HepG2 (cell line): Measurements from ENCODE around the gene SIX4. TPM values are rescaled to one million over a fixed set of nuclear protein-coding genes. Genes with fewer than 3 reads are reported as not detected.
A peak's percentile ranks its signal among the peaks of the same experiment; 100 is the strongest.

ENCODE experiments used
- GABPB1 ChIP-seq: IDR thresholded peaks from 2 replicates; pipeline ENCODE4 v1.6.1; 2016; ENCODE audit warnings: mild to moderate bottlenecking, missing genetic modification reagents, moderate library complexity, missing compliant biosample characterization
- GMEB2 ChIP-seq: IDR thresholded peaks from 2 replicates; pipeline ENCODE4 v1.6.1; 2016; ENCODE audit warnings: missing biosample characterization, missing genetic modification reagents, low read depth
- GPN1 ChIP-seq: sonication (generic); formaldehyde crosslinking; IDR thresholded peaks from 2 replicates; pipeline ENCODE4 v1.5.1; 2020; ENCODE audit warnings: missing genetic modification reagents, borderline replicate concordance
- HIVEP1 ChIP-seq: sonication (generic); formaldehyde crosslinking; IDR thresholded peaks from 2 replicates; pipeline ENCODE4 v1.4.0; 2020; ENCODE audit warnings: mild to moderate bottlenecking, missing genetic modification reagents
- IKZF1 ChIP-seq: fragments of 450-650 bp; IDR thresholded peaks from 2 replicates; pipeline ENCODE4 v1.7.1; 2016
- KAT8 ChIP-seq: IDR thresholded peaks from 2 replicates; pipeline ENCODE4 v1.6.1; 2016; ENCODE audit warnings: missing genetic modification reagents, missing compliant biosample characterization
- MAZ ChIP-seq, 2 experiments: sonication (generic) in 1 of 2; formaldehyde crosslinking in 1 of 2; IDR thresholded peaks; 2 replicates each; pipeline versions ENCODE4 v1.5.0 to v1.6.1; 2012 to 2020; ENCODE audit warnings: low read depth in 2 of 2, mild to moderate bottlenecking in 2 of 2, borderline replicate concordance in 1 of 2, improper control_type of control experiment in 1 of 2, low read length in 1 of 2, missing genetic modification reagents in 1 of 2, moderate library complexity in 1 of 2
- NFIB ChIP-seq: sonication (generic); formaldehyde crosslinking; IDR thresholded peaks from 2 replicates; pipeline ENCODE4 v1.9.0; 2021; ENCODE audit warnings: missing genetic modification reagents, mild to moderate bottlenecking, borderline replicate concordance
- RBM39 ChIP-seq: fragments of 200-400 bp; formaldehyde crosslinking; IDR thresholded peaks from one replicate; pipeline ENCODE4 v1.6.1; 2018; ENCODE audit warnings: antibody characterized with exemption, mild to moderate bottlenecking, low read depth, low read length; ENCODE audit not compliant: poor library complexity, severe bottlenecking
- SNAPC4 ChIP-seq: sonication (generic); formaldehyde crosslinking; IDR thresholded peaks from 2 replicates; pipeline ENCODE4 v1.4.0; 2020; ENCODE audit warnings: mild to moderate bottlenecking, missing genetic modification reagents
- SP140L ChIP-seq: sonication (generic); formaldehyde crosslinking; IDR thresholded peaks from 2 replicates; pipeline ENCODE4 v1.4.0; 2020; ENCODE audit warnings: missing genetic modification reagents, borderline replicate concordance
- SRSF4 ChIP-seq: fragments of 200-400 bp; formaldehyde crosslinking; IDR thresholded peaks from one replicate; pipeline ENCODE4 v1.6.1; 2018; ENCODE audit warnings: mild to moderate bottlenecking, low read depth, low read length, moderate library complexity; ENCODE audit not compliant: poor library complexity, severe bottlenecking
- STAT6 ChIP-seq: sonication (generic); formaldehyde crosslinking; IDR thresholded peaks from 2 replicates; pipeline ENCODE4 v1.4.0; 2020; ENCODE audit warnings: missing genetic modification reagents, mild to moderate bottlenecking, borderline replicate concordance
- YEATS2 ChIP-seq: sonication (generic); formaldehyde crosslinking; IDR thresholded peaks from 2 replicates; pipeline ENCODE4 v1.4.0; 2020; ENCODE audit warnings: missing genetic modification reagents, borderline replicate concordance
- ZNF20 ChIP-seq: sonication (generic); formaldehyde crosslinking; IDR thresholded peaks from 2 replicates; pipeline ENCODE4 v1.4.0; 2020; ENCODE audit warnings: mild to moderate bottlenecking, moderate library complexity, missing genetic modification reagents
- ZNF530 ChIP-seq: sonication (generic); formaldehyde crosslinking; IDR thresholded peaks from 2 replicates; pipeline ENCODE4 v1.5.0; 2020; ENCODE audit warnings: low read depth, mild to moderate bottlenecking, missing genetic modification reagents
- ZNF567 ChIP-seq: sonication (generic); formaldehyde crosslinking; IDR thresholded peaks from 2 replicates; pipeline ENCODE4 v1.8.1; 2023; ENCODE audit warnings: mild to moderate bottlenecking, missing genetic modification reagents, borderline replicate concordance
- ZSCAN30 ChIP-seq: sonication (generic); formaldehyde crosslinking; IDR thresholded peaks from 2 replicates; pipeline ENCODE4 v1.5.0; 2020; ENCODE audit warnings: mild to moderate bottlenecking, missing genetic modification reagents
- polyA plus RNA-seq, 8 experiments: library from polyadenylated mRNA; depleted of rRNA in 3 of 8; stranded (reverse) in 7 of 8; unstranded in 1 of 8; fragments of >200 nt; fragmentation: Illumina TruSeq in 4 of 8; extraction: Trizol in 4 of 8; gene quantifications; 2 replicates each; pipeline versions ENCODE4 v1.2.1 to v1.2.3, GENCODE V29; 2011 to 2016; ENCODE audit warnings: low read depth in 4 of 8, missing spikeins in 1 of 8, mixed read lengths in 1 of 8; ENCODE audit not compliant: insufficient read depth in 1 of 8
- total RNA-seq, 5 experiments: library from RNA; depleted of rRNA; stranded (reverse); fragments of >200 nt; fragmentation: Illumina TruSeq; extraction: Trizol; gene quantifications; 2 replicates each; pipeline ENCODE4 v1.2.3, GENCODE V29; 2016; ENCODE audit warnings: low read depth in 1 of 5

The SIX4 gene
- total and polyA plus RNA-seq, 2 of the 13 experiments (the other 11 are each of a cell fraction or from before 2014, with no cell fraction given), result 5.0 to 6.0 TPM

- TF ChIP-seq SNAPC4 (CRISPR knock-in tag) (peak; percentile 61; the same call in 1 of the 2 replicates), KAT8 (CRISPR knock-in tag) (peak; percentile 94), HIVEP1 (peak; percentile 67; the same call in 1 of the 2 replicates), ZNF20 (CRISPR knock-in tag) (peak; percentile 88; the same call in 1 of the 2 replicates), ZNF567 (CRISPR knock-in tag) (no peak), STAT6 (CRISPR knock-in tag) (no peak; the same call in 1 of the 2 replicates), GABPB1 (peak; percentile 93), NFIB (no peak), GMEB2 (CRISPR knock-in tag) (no peak), IKZF1 (no peak), ZNF530 (no peak), ZSCAN30 (CRISPR knock-in tag) (no peak), GPN1 (CRISPR knock-in tag) (0 out of 2 replicates have a peak, but pooled peaks have one; percentile 70), MAZ (IDR thresholded peaks at IDR 0.05; ENCODE audit: borderline replicate concordance, low read depth, low read length) (peak; percentile 66; the same call in 1 of the 2 replicates), MAZ (CRISPR knock-in tag; IDR thresholded peaks at IDR 0.05; ENCODE audit: low read depth) (peak; percentile 67; the same call in 1 of the 2 replicates), SP140L (CRISPR knock-in tag) (peak; percentile 88; the same call in 1 of the 2 replicates), SRSF4 (no peak), YEATS2 (peak; percentile 94), RBM39 (peak; percentile 46)
These were observed 10.5 kb upstream of the SIX4 start, which contains the start of gene MNAT1 (continued) for GRCh38 chr14:60734465-60735242.
